ENCODE measurements around the gene STX5. TPM values are rescaled to one million over a fixed set of nuclear protein-coding genes. Genes with fewer than 3 reads are reported as not detected.

Gene STX5
- polyA plus RNA-seq, 2 of the 4 experiments (the other 2 are of a cell fraction), result 19.5 to 32.3 TPM

DNA sequence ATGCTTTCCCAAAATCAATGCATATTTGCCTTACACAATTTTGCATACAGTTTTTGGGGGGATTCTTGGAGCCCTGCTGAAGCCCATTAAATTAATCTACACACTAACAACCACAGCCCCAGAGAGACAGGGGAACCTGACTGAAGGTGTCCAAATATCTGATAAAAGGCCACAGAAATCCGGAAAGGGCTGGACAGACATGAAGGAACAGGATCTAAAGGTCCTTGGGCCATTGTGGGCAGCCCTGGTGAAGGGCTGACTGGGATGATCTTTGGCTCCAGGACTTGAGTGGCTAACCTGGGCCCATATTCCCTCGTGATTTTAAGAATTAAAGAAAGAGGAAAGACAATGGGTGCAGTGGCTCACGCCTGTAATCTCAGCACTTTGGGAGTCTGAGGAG lies 14.3 kb upstream of the STX5 start:
- no peak for ATAC-seq
- Histone ChIP-seq H3K4me3 (no peak overlapping the region), H3K27ac (no peak overlapping the region), H3K4me1 (peaks cover 8% of the 10 kb centered on the region; the same call in 2 of the 3 replicates), H3K4me2 (no peak overlapping the region), H3K9me3 (no peaks in the 10 kb centered on the region)
- CTCF ChIA-PET, result interaction anchor here (1.9 kb wide), 1 partner anchor 59 kb away, joined by 4 read pairs; no protein-coding TSS in a partner anchor
- POLR2A ChIA-PET, result no interaction called here
- WGBS (ENCODE audit: missing lambda C conversion rate), result 69% methylated on average over 3 of the region's 3 CpGs
- TF ChIP-seq POLR2A (IDR thresholded peaks at IDR 0.05; ENCODE audit: low read length) (no peak), BHLHE40 (IDR thresholded peaks at IDR 0.05; ENCODE audit: low read depth, low read length) (no peak), ESRRA (IDR thresholded peaks at IDR 0.05; ENCODE audit: borderline replicate concordance, low read length) (no peak), PHF8 (IDR thresholded peaks at IDR 0.05; ENCODE audit: borderline replicate concordance, low read depth) (no peak)
- no peak for DNase-seq (ENCODE audit: low read depth in 1 of 2, low spot score in 1 of 2)
- no peak for FAIRE-seq

DNA sequence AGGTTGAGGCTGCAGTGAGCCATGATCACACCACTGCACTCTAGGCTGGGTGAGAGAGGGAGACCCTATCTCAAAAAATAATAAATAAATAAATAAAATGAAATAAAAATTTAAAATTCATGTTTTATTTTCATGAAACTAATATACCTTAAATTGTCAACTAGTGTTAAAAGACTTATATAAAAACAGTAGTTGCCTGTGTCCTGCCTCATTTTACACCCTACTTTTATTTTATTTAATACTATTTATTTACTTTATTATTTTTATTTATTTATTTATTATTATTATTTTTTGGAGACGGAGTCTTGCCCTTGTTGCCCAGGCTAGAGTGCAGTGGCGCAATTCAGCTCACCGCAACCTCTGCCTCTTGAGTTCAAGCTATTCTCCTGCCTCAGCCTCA lies 12.3 kb upstream of the STX5 start:
- ATAC-seq (no peak), DNase-seq (ENCODE audit: low read depth in 1 of 2, low spot score in 1 of 2) (no peak), FAIRE-seq (no peak)
- Histone ChIP-seq H3K9me3 (no peaks in the 10 kb centered on the region), H3K4me1 (peaks cover 6% of the 10 kb centered on the region; the same call in 2 of the 3 replicates), H3K4me2 (no peak overlapping the region), H3K4me3 (no peak overlapping the region), H3K27ac (no peak overlapping the region)
- TF ChIP-seq, protein P1, sequence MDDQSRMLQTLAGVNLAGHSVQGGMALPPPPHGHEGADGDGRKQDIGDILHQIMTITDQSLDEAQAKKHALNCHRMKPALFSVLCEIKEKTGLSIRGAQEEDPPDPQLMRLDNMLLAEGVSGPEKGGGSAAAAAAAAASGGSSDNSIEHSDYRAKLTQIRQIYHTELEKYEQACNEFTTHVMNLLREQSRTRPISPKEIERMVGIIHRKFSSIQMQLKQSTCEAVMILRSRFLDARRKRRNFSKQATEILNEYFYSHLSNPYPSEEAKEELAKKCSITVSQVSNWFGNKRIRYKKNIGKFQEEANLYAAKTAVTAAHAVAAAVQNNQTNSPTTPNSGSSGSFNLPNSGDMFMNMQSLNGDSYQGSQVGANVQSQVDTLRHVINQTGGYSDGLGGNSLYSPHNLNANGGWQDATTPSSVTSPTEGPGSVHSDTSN (IDR thresholded peaks at IDR 0.05), result no peak
- TF ChIP-seq RARB (CRISPR knock-in tag; IDR thresholded peaks at IDR 0.05), result no peak
- no peak for TF ChIP-seq POLR2AphosphoS2 (conservative IDR thresholded peaks at IDR 0.05; ENCODE audit: low read length)
- TF ChIP-seq, protein P2, sequence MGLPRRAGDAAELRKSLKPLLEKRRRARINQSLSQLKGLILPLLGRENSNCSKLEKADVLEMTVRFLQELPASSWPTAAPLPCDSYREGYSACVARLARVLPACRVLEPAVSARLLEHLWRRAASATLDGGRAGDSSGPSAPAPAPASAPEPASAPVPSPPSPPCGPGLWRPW (IDR thresholded peaks at IDR 0.05), result no peak
- no peak for TF ChIP-seq CHD2 (IDR thresholded peaks at IDR 0.05; ENCODE audit: low read length, partially characterized antibody)
- no peak for TF ChIP-seq ZFP36 (IDR thresholded peaks at IDR 0.05; ENCODE audit: borderline replicate concordance, partially characterized antibody)
- TF ChIP-seq SREBF2 (IDR thresholded peaks at IDR 0.05), result no peak
- no peak for TF ChIP-seq RNF2 (IDR thresholded peaks at IDR 0.05; ENCODE audit: borderline replicate concordance, low read depth)
- TF ChIP-seq, protein P3, sequence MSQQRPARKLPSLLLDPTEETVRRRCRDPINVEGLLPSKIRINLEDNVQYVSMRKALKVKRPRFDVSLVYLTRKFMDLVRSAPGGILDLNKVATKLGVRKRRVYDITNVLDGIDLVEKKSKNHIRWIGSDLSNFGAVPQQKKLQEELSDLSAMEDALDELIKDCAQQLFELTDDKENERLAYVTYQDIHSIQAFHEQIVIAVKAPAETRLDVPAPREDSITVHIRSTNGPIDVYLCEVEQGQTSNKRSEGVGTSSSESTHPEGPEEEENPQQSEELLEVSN (IDR thresholded peaks at IDR 0.05; ENCODE audit: borderline replicate concordance, low read depth), result no peak
- TF ChIP-seq, protein P4, sequence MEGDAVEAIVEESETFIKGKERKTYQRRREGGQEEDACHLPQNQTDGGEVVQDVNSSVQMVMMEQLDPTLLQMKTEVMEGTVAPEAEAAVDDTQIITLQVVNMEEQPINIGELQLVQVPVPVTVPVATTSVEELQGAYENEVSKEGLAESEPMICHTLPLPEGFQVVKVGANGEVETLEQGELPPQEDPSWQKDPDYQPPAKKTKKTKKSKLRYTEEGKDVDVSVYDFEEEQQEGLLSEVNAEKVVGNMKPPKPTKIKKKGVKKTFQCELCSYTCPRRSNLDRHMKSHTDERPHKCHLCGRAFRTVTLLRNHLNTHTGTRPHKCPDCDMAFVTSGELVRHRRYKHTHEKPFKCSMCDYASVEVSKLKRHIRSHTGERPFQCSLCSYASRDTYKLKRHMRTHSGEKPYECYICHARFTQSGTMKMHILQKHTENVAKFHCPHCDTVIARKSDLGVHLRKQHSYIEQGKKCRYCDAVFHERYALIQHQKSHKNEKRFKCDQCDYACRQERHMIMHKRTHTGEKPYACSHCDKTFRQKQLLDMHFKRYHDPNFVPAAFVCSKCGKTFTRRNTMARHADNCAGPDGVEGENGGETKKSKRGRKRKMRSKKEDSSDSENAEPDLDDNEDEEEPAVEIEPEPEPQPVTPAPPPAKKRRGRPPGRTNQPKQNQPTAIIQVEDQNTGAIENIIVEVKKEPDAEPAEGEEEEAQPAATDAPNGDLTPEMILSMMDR (IDR thresholded peaks at IDR 0.05), result no peak
- TF ChIP-seq, protein P5, sequence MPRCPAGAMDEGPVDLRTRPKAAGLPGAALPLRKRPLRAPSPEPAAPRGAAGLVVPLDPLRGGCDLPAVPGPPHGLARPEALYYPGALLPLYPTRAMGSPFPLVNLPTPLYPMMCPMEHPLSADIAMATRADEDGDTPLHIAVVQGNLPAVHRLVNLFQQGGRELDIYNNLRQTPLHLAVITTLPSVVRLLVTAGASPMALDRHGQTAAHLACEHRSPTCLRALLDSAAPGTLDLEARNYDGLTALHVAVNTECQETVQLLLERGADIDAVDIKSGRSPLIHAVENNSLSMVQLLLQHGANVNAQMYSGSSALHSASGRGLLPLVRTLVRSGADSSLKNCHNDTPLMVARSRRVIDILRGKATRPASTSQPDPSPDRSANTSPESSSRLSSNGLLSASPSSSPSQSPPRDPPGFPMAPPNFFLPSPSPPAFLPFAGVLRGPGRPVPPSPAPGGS (IDR thresholded peaks at IDR 0.05), result no peak
- TF ChIP-seq FOSL2 (IDR thresholded peaks at IDR 0.05), result no peak
- no peak for TF ChIP-seq FOSL2 (CRISPR knock-in tag; IDR thresholded peaks at IDR 0.05)
- TF ChIP-seq HOXA7 (CRISPR knock-in tag; IDR thresholded peaks at IDR 0.05), result no peak
- TF ChIP-seq KDM1A (IDR thresholded peaks at IDR 0.05; ENCODE audit: low read depth), result no peak
- no peak for TF ChIP-seq TFCP2L1 (CRISPR knock-in tag; IDR thresholded peaks at IDR 0.05)
- CTCF ChIA-PET, result interaction anchor here (1.3 kb wide), 1 partner anchor 11 kb away, joined by 6 read pairs; no protein-coding TSS in a partner anchor
- POLR2A ChIA-PET, result interaction anchor here (1.0 to 1.3 kb wide), 2 partner anchors 10 to 11 kb away, joined by 3 read pairs; no protein-coding TSS in a partner anchor
- 95% methylated on average over 3 of the region's 3 CpGs for WGBS (ENCODE audit: missing lambda C conversion rate)

Measured in A549 (cell line).